Gastroesophageal sphincter (tissue), 3 donors: Measurements from ENCODE around the gene ZNF213.

Experiments used
- POLR2A ChIP-seq, 2 donors: fragments of 450-650 bp; IDR thresholded peaks; one replicate each; pipeline ENCODE4 v1.6.1; 2017; ENCODE audit warnings: antibody characterized with exemption in 2 of 2, mild to moderate bottlenecking in 2 of 2, moderate library complexity in 1 of 2
- TF ChIP-seq, protein P1 (sequence below), 4 experiments: fragments of 200-600 bp in 2 of 4; fragments of 450-650 bp in 2 of 4; sonication (generic) in 1 of 4; IDR thresholded peaks; one replicate each; pipeline ENCODE4 v1.5.1; 2017 to 2019; ENCODE audit warnings: antibody characterized with exemption in 4 of 4, mild to moderate bottlenecking in 2 of 4, moderate library complexity in 2 of 4

DNA sequence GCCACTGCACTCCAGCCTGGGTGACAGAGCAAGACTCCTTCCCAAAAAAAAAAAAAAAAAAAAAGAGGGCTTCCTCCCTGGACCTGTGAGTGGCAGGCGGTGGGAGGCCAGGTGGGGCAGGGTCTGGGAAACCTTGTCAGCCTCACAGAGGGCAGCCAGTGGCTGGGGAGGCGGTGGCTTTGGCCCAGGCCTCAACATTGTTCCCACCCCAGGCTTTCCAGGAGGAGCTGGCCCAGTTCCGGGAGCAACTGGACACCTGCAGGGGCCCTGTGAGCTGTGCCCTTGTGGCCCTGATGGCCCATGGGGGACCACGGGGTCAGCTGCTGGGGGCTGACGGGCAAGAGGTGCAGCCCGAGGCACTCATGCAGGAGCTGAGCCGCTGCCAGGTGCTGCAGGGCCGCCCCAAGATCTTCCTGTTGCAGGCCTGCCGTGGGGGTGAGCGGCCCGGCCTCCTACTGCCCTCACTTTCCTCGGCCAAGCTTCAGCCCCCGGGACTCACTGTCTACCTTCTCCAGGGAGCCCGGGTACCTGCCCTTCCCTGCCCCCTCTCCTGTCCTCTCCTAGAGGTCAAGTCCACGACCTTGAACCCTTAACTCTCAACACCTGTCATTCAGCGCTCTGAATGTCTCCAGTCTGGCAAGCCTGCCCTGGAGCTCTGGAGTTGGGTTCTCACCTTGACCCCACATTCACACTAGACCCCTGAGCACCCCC lies 12.4 kb downstream of the ZNF213 start:
- TF ChIP-seq, protein P1, sequence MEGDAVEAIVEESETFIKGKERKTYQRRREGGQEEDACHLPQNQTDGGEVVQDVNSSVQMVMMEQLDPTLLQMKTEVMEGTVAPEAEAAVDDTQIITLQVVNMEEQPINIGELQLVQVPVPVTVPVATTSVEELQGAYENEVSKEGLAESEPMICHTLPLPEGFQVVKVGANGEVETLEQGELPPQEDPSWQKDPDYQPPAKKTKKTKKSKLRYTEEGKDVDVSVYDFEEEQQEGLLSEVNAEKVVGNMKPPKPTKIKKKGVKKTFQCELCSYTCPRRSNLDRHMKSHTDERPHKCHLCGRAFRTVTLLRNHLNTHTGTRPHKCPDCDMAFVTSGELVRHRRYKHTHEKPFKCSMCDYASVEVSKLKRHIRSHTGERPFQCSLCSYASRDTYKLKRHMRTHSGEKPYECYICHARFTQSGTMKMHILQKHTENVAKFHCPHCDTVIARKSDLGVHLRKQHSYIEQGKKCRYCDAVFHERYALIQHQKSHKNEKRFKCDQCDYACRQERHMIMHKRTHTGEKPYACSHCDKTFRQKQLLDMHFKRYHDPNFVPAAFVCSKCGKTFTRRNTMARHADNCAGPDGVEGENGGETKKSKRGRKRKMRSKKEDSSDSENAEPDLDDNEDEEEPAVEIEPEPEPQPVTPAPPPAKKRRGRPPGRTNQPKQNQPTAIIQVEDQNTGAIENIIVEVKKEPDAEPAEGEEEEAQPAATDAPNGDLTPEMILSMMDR (IDR thresholded peaks at IDR 0.05) = no peak
- TF ChIP-seq POLR2A (IDR thresholded peaks at IDR 0.05) = no peak
